SK-N-SH (cell line): Measurements from ENCODE around the gene DNAJC4. TPM values are rescaled to one million over a fixed set of nuclear protein-coding genes. Genes with fewer than 3 reads are reported as not detected.
A peak's percentile ranks its signal among the peaks of the same experiment; 100 is the strongest.

Source experiments
- CTCF ChIA-PET: fragments of 300-600, 350-600 bp; formaldehyde crosslinking; extraction: SDS; loops from one replicate; lab custom pipeline; 2021; lab: Yijun Ruan, JAX
- POLR2A ChIA-PET: fragments of 350-600 bp; sonication (Branson Sonifier 250); formaldehyde crosslinking; extraction: SDS; loops from one replicate; lab custom pipeline; 2020; ENCODE audit warnings: antibody characterized with exemption, inconsistent platforms; lab: Yijun Ruan, JAX
- DNase-seq: peaks from one replicate; pipeline ENCODE4 v3.0.0; 2012
- H2AFZ ChIP-seq: fragments of 200-600 bp; sonication (generic); 2 replicates; pipeline ENCODE4 v1.8.1; 2016; ENCODE audit warnings: antibody characterized with exemption, mild to moderate bottlenecking, low read depth
- H3F3A ChIP-seq: fragments of 200-600 bp; sonication (generic); replicated peaks from 2 replicates; pipeline ENCODE3; 2016; ENCODE audit warnings: antibody characterized with exemption, mild to moderate bottlenecking; ENCODE audit not compliant: insufficient read depth
- H3K27ac ChIP-seq, 2 experiments: fragments of 200-500 bp in 1 of 2; fragments of 200-600 bp in 1 of 2; sonication (Bioruptor generic) in 1 of 2; sonication (generic), shearing (Covaris generic) in 1 of 2; 2 replicates each; pipeline versions ENCODE4 v1.5.1 to v1.6.1; 2014 to 2016; ENCODE audit warnings: low read depth in 2 of 2, inconsistent platforms in 1 of 2, low read length in 1 of 2, mild to moderate bottlenecking in 1 of 2, mixed read lengths in 1 of 2
- H3K27me3 ChIP-seq: fragments of 200-600 bp; sonication (generic), shearing (Covaris generic); 2 replicates; pipeline ENCODE4 v1.6.1; 2016; ENCODE audit warnings: mixed run types; ENCODE audit not compliant: insufficient read depth
- H3K36me3 ChIP-seq, 2 experiments: fragments of 200-500 bp in 1 of 2; fragments of 200-600 bp in 1 of 2; sonication (Bioruptor generic) in 1 of 2; sonication (generic) in 1 of 2; replicated peaks in 1 of 2; 2 replicates each; pipeline versions ENCODE3 to v1.5.1; 2014 to 2016; ENCODE audit warnings: low read length in 1 of 2, mild to moderate bottlenecking in 1 of 2; ENCODE audit not compliant: insufficient read depth in 2 of 2, control insufficient read depth in 1 of 2
- H3K4me1 ChIP-seq, 2 experiments: fragments of 200-500 bp in 1 of 2; fragments of 200-600 bp in 1 of 2; sonication (Bioruptor generic) in 1 of 2; sonication (generic), shearing (Covaris generic) in 1 of 2; 2 replicates each; pipeline versions ENCODE4 v1.5.1 to v1.6.1; 2014 to 2016; ENCODE audit warnings: low read depth in 1 of 2, low read length in 1 of 2, mixed run types in 1 of 2; ENCODE audit not compliant: insufficient read depth in 2 of 2, control insufficient read depth in 1 of 2
- H3K4me2 ChIP-seq: fragments of 200-600 bp; sonication (generic), shearing (Covaris generic); 2 replicates; pipeline ENCODE4 v1.6.1; 2017; ENCODE audit warnings: mixed run types
- H3K4me3 ChIP-seq, 2 experiments: fragments of 200-500 bp in 1 of 2; fragments of 200-600 bp in 1 of 2; sonication (Bioruptor generic) in 1 of 2; sonication (generic), shearing (Covaris generic) in 1 of 2; 2 replicates each; pipeline versions ENCODE4 v1.5.1 to v1.8.1; 2014 to 2016; ENCODE audit warnings: low read depth in 2 of 2, inconsistent platforms in 1 of 2, low read length in 1 of 2, mild to moderate bottlenecking in 1 of 2, mixed read lengths in 1 of 2, moderate library complexity in 1 of 2
- H3K79me2 ChIP-seq: fragments of 200-600 bp; sonication (generic); 2 replicates; pipeline ENCODE4 v1.8.1; 2017; ENCODE audit warnings: mild to moderate bottlenecking; ENCODE audit not compliant: insufficient read depth
- H3K9ac ChIP-seq: fragments of 200-600 bp; sonication (generic); 2 replicates; pipeline ENCODE4 v1.6.1; 2017; ENCODE audit warnings: mixed run types
- H3K9me2 ChIP-seq: fragments of 200-600 bp; sonication (generic); 2 replicates; pipeline ENCODE4 v1.6.1; 2017; ENCODE audit warnings: mixed run types
- H3K9me3 ChIP-seq: fragments of 200-600 bp; sonication (generic); 2 replicates; pipeline ENCODE4 v1.6.1; 2017; ENCODE audit warnings: mixed run types, mild to moderate bottlenecking, moderate library complexity
- H4K20me1 ChIP-seq: fragments of 200-600 bp; sonication (generic); 2 replicates; pipeline ENCODE4 v1.6.1; 2017; ENCODE audit warnings: mild to moderate bottlenecking, mixed run types; ENCODE audit not compliant: insufficient read depth
- EP300 ChIP-seq, 2 experiments: IDR thresholded peaks; 2 replicates each; pipeline versions ENCODE4 v1.4.0 to v1.6.1; 2012; ENCODE audit warnings: borderline replicate concordance in 1 of 2, low read depth in 1 of 2, low read length in 1 of 2
- FOSL2 ChIP-seq: IDR thresholded peaks from 2 replicates; pipeline ENCODE4 v1.4.0; 2012; ENCODE audit warnings: low read depth, mild to moderate bottlenecking, moderate library complexity, borderline replicate concordance
- JUND ChIP-seq: IDR thresholded peaks from 2 replicates; pipeline ENCODE4 v1.4.0; 2012
- NFIC ChIP-seq: IDR thresholded peaks from 2 replicates; pipeline ENCODE4 v1.4.0; 2012; ENCODE audit warnings: borderline replicate concordance
- NRF1 ChIP-seq: IDR thresholded peaks from 2 replicates; pipeline ENCODE4 v1.6.1; 2012; ENCODE audit warnings: low read depth, mild to moderate bottlenecking, low read length
- PBX3 ChIP-seq: IDR thresholded peaks from 2 replicates; pipeline ENCODE4; 2012
- RCOR1 ChIP-seq: fragments of 150-350 bp; IDR thresholded peaks from 2 replicates; pipeline ENCODE4 v1.6.1; 2017; ENCODE audit warnings: antibody characterized with exemption, low read length
- RFX5 ChIP-seq: IDR thresholded peaks from 2 replicates; pipeline ENCODE4 v1.6.1; 2012; ENCODE audit warnings: mild to moderate bottlenecking, improper control_type of control experiment, low read length
- RXRA ChIP-seq: IDR thresholded peaks from 2 replicates; pipeline ENCODE4 v1.4.0; 2012; ENCODE audit warnings: low read depth, mild to moderate bottlenecking, borderline replicate concordance
- SMC3 ChIP-seq: IDR thresholded peaks from 2 replicates; pipeline ENCODE4 v1.6.1; 2012; ENCODE audit warnings: low read depth, low read length, improper control_type of control experiment
- TAF1 ChIP-seq: IDR thresholded peaks from 2 replicates; pipeline ENCODE4 v1.6.1; 2012; ENCODE audit warnings: low read depth, mild to moderate bottlenecking, low read length, moderate library complexity, borderline replicate concordance
- TEAD4 ChIP-seq: IDR thresholded peaks from 2 replicates; pipeline ENCODE4 v1.4.0; 2012; ENCODE audit warnings: mild to moderate bottlenecking, borderline replicate concordance; ENCODE audit not compliant: insufficient read depth
- YY1 ChIP-seq: IDR thresholded peaks from 2 replicates; pipeline ENCODE4 v1.4.0; 2012; ENCODE audit warnings: low read depth, mild to moderate bottlenecking
- WGBS: methylation state at CpG from one replicate; pipeline ENCODE4 v1.1.6; 2017; ENCODE audit warnings: low lambda C conversion rate; 5-methylcytosine and 5-hydroxymethylcytosine counted together
- polyA plus RNA-seq, 3 experiments: library from polyadenylated mRNA; depleted of rRNA; stranded (reverse); fragments of >200 nt; gene quantifications; 2 replicates each; pipeline ENCODE4 v1.2.3, GENCODE V29; 2012
- TF ChIP-seq, protein P1 (sequence below): IDR thresholded peaks from 2 replicates; pipeline ENCODE4 v1.6.1; 2012; ENCODE audit warnings: mild to moderate bottlenecking, low read depth, low read length, moderate library complexity
- TF ChIP-seq, protein P2 (sequence below): fragments of 150-350 bp; IDR thresholded peaks from 2 replicates; pipeline ENCODE4 v1.6.1; 2016; ENCODE audit warnings: mild to moderate bottlenecking, low read depth, low read length

DNAJC4 gene
- polyA plus RNA-seq, 1 of the 3 experiments (the other 2 are of a cell fraction): 52.1 TPM

- WGBS: 90% methylated on average over 7 of the region's 7 CpGs
- ChIA-PET CTCF (interaction anchor here (1.1 to 3.4 kb wide), 4 partner anchors 14 to 73 kb away, joined by 3 to 15 read pairs (median 5); partner anchors contain the start of genes ESRRA, PLCB3 and STIP1), POLR2A (interaction anchor here (1.2 kb wide), 1 partner anchor 15 kb away, joined by 3 read pairs; the partner anchor contains the start of gene PPP1R14B)
- Histone ChIP-seq H3K9me3 (no peaks in the 10 kb centered on the region), H3K4me3 (peak overlapping the region in 1 of 2 experiments; percentile 75; a peak in 2 of 4 replicates), H3K9me2 (no peaks in the 10 kb centered on the region), H3K27ac (no peak overlapping the region), H3F3A (peaks cover 20% of the 10 kb centered on the region), H4K20me1 (no peaks in the 10 kb centered on the region), H3K4me1 (peaks cover 20 to 57% of the 10 kb centered on the region in 2 experiments; a peak in 2 of 4 replicates), H3K79me2 (peaks cover 45% of the 10 kb centered on the region), H3K36me3 (peaks cover 0 to 4% of the 10 kb centered on the region in 2 experiments), H2AFZ (no peak overlapping the region), H3K9ac (no peak overlapping the region), H3K27me3 (no peaks in the 10 kb centered on the region), H3K4me2 (peak overlapping the region; percentile 90)
- TF ChIP-seq NRF1: no peak
- TF ChIP-seq PBX3: no peak
- no peak for TF ChIP-seq TAF1
- TF ChIP-seq RXRA: no peak
- TF ChIP-seq RCOR1: no peak
- no peak for TF ChIP-seq RFX5
- no peak for TF ChIP-seq EP300 (IDR thresholded peaks at IDR 0.05; ENCODE audit: borderline replicate concordance in 1 of 2, low read depth in 1 of 2, low read length in 1 of 2)
- no peak for TF ChIP-seq FOSL2
- TF ChIP-seq, protein P1, sequence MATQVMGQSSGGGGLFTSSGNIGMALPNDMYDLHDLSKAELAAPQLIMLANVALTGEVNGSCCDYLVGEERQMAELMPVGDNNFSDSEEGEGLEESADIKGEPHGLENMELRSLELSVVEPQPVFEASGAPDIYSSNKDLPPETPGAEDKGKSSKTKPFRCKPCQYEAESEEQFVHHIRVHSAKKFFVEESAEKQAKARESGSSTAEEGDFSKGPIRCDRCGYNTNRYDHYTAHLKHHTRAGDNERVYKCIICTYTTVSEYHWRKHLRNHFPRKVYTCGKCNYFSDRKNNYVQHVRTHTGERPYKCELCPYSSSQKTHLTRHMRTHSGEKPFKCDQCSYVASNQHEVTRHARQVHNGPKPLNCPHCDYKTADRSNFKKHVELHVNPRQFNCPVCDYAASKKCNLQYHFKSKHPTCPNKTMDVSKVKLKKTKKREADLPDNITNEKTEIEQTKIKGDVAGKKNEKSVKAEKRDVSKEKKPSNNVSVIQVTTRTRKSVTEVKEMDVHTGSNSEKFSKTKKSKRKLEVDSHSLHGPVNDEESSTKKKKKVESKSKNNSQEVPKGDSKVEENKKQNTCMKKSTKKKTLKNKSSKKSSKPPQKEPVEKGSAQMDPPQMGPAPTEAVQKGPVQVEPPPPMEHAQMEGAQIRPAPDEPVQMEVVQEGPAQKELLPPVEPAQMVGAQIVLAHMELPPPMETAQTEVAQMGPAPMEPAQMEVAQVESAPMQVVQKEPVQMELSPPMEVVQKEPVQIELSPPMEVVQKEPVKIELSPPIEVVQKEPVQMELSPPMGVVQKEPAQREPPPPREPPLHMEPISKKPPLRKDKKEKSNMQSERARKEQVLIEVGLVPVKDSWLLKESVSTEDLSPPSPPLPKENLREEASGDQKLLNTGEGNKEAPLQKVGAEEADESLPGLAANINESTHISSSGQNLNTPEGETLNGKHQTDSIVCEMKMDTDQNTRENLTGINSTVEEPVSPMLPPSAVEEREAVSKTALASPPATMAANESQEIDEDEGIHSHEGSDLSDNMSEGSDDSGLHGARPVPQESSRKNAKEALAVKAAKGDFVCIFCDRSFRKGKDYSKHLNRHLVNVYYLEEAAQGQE: no peak
- TF ChIP-seq YY1: no peak
- TF ChIP-seq, protein P2, sequence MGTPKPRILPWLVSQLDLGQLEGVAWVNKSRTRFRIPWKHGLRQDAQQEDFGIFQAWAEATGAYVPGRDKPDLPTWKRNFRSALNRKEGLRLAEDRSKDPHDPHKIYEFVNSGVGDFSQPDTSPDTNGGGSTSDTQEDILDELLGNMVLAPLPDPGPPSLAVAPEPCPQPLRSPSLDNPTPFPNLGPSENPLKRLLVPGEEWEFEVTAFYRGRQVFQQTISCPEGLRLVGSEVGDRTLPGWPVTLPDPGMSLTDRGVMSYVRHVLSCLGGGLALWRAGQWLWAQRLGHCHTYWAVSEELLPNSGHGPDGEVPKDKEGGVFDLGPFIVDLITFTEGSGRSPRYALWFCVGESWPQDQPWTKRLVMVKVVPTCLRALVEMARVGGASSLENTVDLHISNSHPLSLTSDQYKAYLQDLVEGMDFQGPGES: no peak
- TF ChIP-seq TEAD4: no peak
- no peak for TF ChIP-seq SMC3
- no peak for TF ChIP-seq NFIC
- no peak for TF ChIP-seq JUND
- DNase-seq: no peak
Observed at GRCh38 chr11:64231546-64231945, 1.2 kb downstream of the DNAJC4 start.
